ENCODE data around the gene DAAM2. TPM values are rescaled to one million over a fixed set of nuclear protein-coding genes. Genes with fewer than 3 reads are reported as not detected.

The DAAM2 gene
- total and polyA plus RNA-seq, 2 of the 8 experiments (the other 6 are each of a cell fraction or from before 2014, with no cell fraction given), result 1.5 to 2.9 TPM

- TF ChIP-seq FOSL1 (IDR thresholded peaks at IDR 0.05; ENCODE audit: insufficient read depth, low read depth, low read length), result no peak
- no peak for TF ChIP-seq SIRT6 (IDR thresholded peaks at IDR 0.05; ENCODE audit: low read length)
- no peak for TF ChIP-seq JUND (IDR thresholded peaks at IDR 0.05; ENCODE audit: low read length)
- TF ChIP-seq E2F6 (IDR thresholded peaks at IDR 0.05), result no peak
These were observed 57.1 kb downstream of the DAAM2 start (continued) for GRCh38 chr6:39849228-39849627.
